ENCODE results near the gene ENPP3. TPM values are rescaled to one million over a fixed set of nuclear protein-coding genes. Genes with fewer than 3 reads are reported as not detected.
A peak's percentile ranks its signal among the peaks of the same experiment; 100 is the strongest.
"Not testable (repeated sequence)": the region's sequence is repeated elsewhere in the genome, so short reads cannot be mapped to it uniquely, and the experiment has no call there.

ENPP3 gene
- total RNA-seq, 1 experiment from 2014 or later = 0.45 TPM

DNA sequence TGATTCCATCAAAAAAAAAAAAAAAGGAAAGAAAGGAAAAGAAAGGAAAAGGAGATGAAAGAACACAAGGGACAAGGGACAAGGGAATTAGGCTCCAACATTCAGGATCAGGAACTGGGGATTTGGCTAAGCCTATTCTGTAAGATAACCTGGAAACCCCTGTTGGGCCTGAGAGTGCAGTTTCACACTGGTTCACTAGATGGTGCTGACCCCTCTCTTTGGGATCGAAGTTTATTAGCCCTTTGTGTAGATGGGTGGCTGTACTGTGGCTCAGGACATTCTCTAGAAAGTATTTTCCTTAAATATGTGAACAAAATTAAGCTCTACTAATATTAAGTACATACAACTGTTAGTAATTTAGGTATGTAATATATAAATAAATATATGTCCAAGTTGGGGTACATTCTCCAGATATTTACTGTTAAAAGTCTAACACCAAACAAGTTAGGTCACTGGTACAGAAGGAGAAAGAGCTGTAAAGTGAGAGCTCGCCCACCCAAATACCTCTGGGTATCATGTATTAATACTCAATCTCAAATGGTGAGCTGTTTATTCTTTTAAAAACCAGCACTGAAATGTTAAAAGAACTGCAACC, 57.8 kb downstream of the ENPP3 start:
- POLR2A ChIA-PET (ENCODE audit: low non-redundant PET) = no interaction called here
- intact Hi-C loops (cut with micrococcal nuclease; ENCODE audit: unreplicated experiment) = loop anchor here (1.0 kb wide), 1 partner anchor 215 kb away; no protein-coding TSS in a partner anchor
- peak; percentile 84 for DNase-seq (ENCODE audit: low spot score)

DNA sequence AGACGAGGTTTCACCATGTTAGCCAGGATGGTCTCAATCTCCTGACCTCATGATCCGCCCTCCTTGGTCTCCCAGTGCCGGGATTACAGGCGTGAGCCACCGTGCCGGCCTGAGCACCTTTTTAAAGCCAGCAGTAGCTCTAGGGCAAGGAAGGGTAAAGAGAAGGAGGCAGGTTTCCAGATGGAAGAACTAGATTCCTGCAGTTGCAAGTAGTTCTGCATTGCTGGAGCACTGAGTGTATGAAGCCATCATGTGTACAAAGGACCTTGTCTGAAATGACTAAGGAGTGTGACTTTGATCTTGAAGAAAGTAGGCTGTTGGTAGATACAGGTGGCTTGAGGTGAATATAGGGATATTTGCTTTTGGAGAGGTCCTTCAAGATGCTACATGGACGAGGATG, 59.9 kb downstream of the ENPP3 start:
- CTCF ChIA-PET = no interaction called here
- intact Hi-C loops (cut with micrococcal nuclease; ENCODE audit: unreplicated experiment) = no loop called here
- POLR2A ChIA-PET (ENCODE audit: low non-redundant PET) = no interaction called here
- H3K9me3 ChIP-seq (ENCODE audit: low read depth, low read length, poor library complexity, severe bottlenecking) = no peaks in the 10 kb centered on the region
- no peaks in the 10 kb centered on the region for H3K27me3 ChIP-seq (replicated peaks; ENCODE audit: insufficient read depth, low read depth, low read length, poor library complexity)
- no peak for DNase-seq (ENCODE audit: low spot score)
- H3K4me1 ChIP-seq (ENCODE audit: insufficient read depth, low read length, poor library complexity, severe bottlenecking) = no peaks in the 10 kb centered on the region
- no peaks in the 10 kb centered on the region for H3K36me3 ChIP-seq (ENCODE audit: insufficient read depth, low read length, poor library complexity, severe bottlenecking)
- no peak overlapping the region for H3K27ac ChIP-seq (ENCODE audit: low read depth, low read length, poor library complexity, severe bottlenecking)
- TF ChIP-seq, protein P1, sequence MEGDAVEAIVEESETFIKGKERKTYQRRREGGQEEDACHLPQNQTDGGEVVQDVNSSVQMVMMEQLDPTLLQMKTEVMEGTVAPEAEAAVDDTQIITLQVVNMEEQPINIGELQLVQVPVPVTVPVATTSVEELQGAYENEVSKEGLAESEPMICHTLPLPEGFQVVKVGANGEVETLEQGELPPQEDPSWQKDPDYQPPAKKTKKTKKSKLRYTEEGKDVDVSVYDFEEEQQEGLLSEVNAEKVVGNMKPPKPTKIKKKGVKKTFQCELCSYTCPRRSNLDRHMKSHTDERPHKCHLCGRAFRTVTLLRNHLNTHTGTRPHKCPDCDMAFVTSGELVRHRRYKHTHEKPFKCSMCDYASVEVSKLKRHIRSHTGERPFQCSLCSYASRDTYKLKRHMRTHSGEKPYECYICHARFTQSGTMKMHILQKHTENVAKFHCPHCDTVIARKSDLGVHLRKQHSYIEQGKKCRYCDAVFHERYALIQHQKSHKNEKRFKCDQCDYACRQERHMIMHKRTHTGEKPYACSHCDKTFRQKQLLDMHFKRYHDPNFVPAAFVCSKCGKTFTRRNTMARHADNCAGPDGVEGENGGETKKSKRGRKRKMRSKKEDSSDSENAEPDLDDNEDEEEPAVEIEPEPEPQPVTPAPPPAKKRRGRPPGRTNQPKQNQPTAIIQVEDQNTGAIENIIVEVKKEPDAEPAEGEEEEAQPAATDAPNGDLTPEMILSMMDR (conservative IDR thresholded peaks at IDR 0.05; ENCODE audit: low read depth, low read length) = no peak
- no peak for TF ChIP-seq EZH2 (IDR thresholded peaks at IDR 0.05; ENCODE audit: borderline replicate concordance, low read depth, low read length, poor library complexity, severe bottlenecking)
- H3K4me3 ChIP-seq (ENCODE audit: low read depth, low read length, poor library complexity, severe bottlenecking) = no peak overlapping the region
- no TSS peak for BruUV-seq (replicated peaks)

More for the DNA sequence above, 57.8 kb downstream of the ENPP3 start:
- CTCF ChIA-PET = interaction anchor here (0.7 to 1.2 kb wide), 4 partner anchors 175 to 528 kb away, joined by 3 to 16 read pairs (median 6); no protein-coding TSS in a partner anchor
- Histone ChIP-seq H3K9me3 (ENCODE audit: low read depth, low read length, poor library complexity, severe bottlenecking) (no peaks in the 10 kb centered on the region), H3K36me3 (ENCODE audit: insufficient read depth, low read length, poor library complexity, severe bottlenecking) (no peaks in the 10 kb centered on the region), H3K4me1 (ENCODE audit: insufficient read depth, low read length, poor library complexity, severe bottlenecking) (no peaks in the 10 kb centered on the region), H3K27ac (ENCODE audit: low read depth, low read length, poor library complexity, severe bottlenecking) (no peak overlapping the region), H3K4me3 (ENCODE audit: low read depth, low read length, poor library complexity, severe bottlenecking) (no peak overlapping the region), H3K27me3 (replicated peaks; ENCODE audit: insufficient read depth, low read depth, low read length, poor library complexity) (no peaks in the 10 kb centered on the region)
- TF ChIP-seq EZH2 (IDR thresholded peaks at IDR 0.05; ENCODE audit: borderline replicate concordance, low read depth, low read length, poor library complexity, severe bottlenecking) = no peak
- TF ChIP-seq, protein P1 (conservative IDR thresholded peaks at IDR 0.05; ENCODE audit: low read depth, low read length) = peak; percentile 82
- BruUV-seq (replicated peaks) = no TSS peak

DNA sequence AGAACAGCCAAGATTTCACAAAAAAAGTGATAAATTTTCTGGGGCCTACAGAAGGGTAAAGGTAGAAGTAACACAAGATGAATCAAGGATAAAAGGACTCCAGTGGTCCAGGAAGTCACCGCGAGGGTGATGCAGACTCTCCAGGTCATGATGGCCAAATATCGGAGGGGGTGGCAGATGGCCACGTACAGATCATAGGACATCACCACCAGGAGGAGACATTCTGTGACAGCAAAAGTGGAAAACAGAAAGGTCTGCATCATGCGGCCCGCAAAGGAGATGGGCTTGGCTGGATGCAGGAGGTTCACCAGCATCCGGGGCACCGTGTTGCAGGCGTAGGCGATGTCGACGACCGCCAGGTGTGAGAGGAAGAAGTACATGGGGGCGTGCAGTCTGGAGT, 63.7 kb downstream of the ENPP3 start:
- H3K4me1 ChIP-seq (ENCODE audit: insufficient read depth, low read length, poor library complexity, severe bottlenecking); H3K27me3 ChIP-seq (replicated peaks; ENCODE audit: insufficient read depth, low read depth, low read length, poor library complexity); H3K36me3 ChIP-seq (ENCODE audit: insufficient read depth, low read length, poor library complexity, severe bottlenecking); POLR2A ChIA-PET (ENCODE audit: low non-redundant PET); H3K27ac ChIP-seq (ENCODE audit: low read depth, low read length, poor library complexity, severe bottlenecking); H3K4me3 ChIP-seq (ENCODE audit: low read depth, low read length, poor library complexity, severe bottlenecking); CTCF ChIA-PET; DNase-seq (ENCODE audit: low spot score); BruUV-seq (replicated peaks); H3K9me3 ChIP-seq (ENCODE audit: low read depth, low read length, poor library complexity, severe bottlenecking); intact Hi-C loops (cut with micrococcal nuclease; ENCODE audit: unreplicated experiment): not testable (repeated sequence)

DNA sequence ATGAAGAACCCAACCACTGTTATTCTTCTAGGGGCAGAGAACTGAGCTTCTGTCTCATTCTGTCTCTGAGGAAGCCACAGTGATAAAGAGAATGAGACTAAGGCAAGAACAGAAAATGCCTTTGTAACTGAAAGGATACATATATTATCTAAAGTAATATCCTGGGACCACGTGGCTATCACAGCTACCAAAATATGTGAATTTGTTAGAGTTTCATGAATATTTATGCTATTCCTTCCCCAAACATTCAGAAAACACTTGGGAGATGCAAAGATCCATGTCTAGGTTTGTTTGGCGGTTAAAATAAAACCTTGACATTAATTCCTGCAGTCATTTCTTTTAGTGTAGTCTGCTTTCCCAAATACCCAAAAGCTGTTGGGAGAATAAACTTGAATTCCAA, 66.8 kb downstream of the ENPP3 start:
- POLR2A ChIA-PET (ENCODE audit: low non-redundant PET); H3K27me3 ChIP-seq (replicated peaks; ENCODE audit: insufficient read depth, low read depth, low read length, poor library complexity); H3K27ac ChIP-seq (ENCODE audit: low read depth, low read length, poor library complexity, severe bottlenecking); H3K9me3 ChIP-seq (ENCODE audit: low read depth, low read length, poor library complexity, severe bottlenecking); BruUV-seq (replicated peaks); H3K4me3 ChIP-seq (ENCODE audit: low read depth, low read length, poor library complexity, severe bottlenecking); H3K36me3 ChIP-seq (ENCODE audit: insufficient read depth, low read length, poor library complexity, severe bottlenecking); DNase-seq (ENCODE audit: low spot score); H3K4me1 ChIP-seq (ENCODE audit: insufficient read depth, low read length, poor library complexity, severe bottlenecking); intact Hi-C loops (cut with micrococcal nuclease; ENCODE audit: unreplicated experiment); CTCF ChIA-PET: not testable (repeated sequence)

DNA sequence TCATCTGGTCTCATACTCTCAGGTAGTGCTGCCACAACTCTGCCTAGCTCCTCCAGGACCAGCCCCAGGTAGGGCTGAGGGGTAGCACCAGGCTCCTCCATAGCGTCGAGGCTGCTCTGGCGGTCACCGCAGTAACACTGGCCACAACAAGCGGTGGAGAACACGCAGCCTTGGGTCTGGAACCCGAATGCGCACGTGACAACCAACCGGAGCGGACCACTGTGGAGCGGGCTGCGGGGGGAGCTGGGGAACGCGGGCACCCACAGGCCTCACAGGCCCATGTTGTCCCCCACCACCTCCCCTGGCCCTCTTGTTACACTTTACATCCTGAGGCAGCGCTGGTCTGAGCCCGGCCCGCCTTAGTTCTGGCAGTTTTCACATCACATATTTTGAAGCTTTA, 73.8 kb downstream of the ENPP3 start, which contains the start of gene CTAGE9:
Gene CTAGE9, minus strand, starts transcription at position 101 of the 400 bp plus-strand sequence. Its CDS starts 0 bp downstream, at position 101.
- intact Hi-C loops (cut with micrococcal nuclease; ENCODE audit: unreplicated experiment); DNase-seq (ENCODE audit: low spot score); POLR2A ChIA-PET (ENCODE audit: low non-redundant PET); BruUV-seq (replicated peaks); H3K36me3 ChIP-seq (ENCODE audit: insufficient read depth, low read length, poor library complexity, severe bottlenecking); H3K27me3 ChIP-seq (replicated peaks; ENCODE audit: insufficient read depth, low read depth, low read length, poor library complexity); H3K4me3 ChIP-seq (ENCODE audit: low read depth, low read length, poor library complexity, severe bottlenecking); H3K4me1 ChIP-seq (ENCODE audit: insufficient read depth, low read length, poor library complexity, severe bottlenecking); H3K27ac ChIP-seq (ENCODE audit: low read depth, low read length, poor library complexity, severe bottlenecking); H3K9me3 ChIP-seq (ENCODE audit: low read depth, low read length, poor library complexity, severe bottlenecking); CTCF ChIA-PET: not testable (repeated sequence)

DNA sequence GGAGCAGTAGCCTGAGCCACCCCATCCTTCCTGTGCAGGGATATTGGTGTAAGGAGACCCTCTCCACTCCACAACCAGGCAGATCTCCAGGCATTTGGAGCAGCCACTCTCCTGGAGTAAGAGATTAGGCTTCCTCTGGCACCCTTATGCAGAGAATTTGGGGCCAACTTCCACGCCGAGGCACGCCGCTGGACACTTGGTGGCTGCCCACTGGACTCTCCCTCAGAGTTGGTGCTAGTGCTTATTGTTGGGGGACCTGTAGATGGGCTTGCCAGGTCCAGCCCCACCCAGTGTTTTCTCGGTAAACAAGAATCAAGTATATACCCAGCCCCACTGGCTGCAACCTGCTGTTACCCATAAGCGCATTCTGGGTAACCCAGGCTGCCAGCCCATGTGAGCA, 78.5 kb downstream of the ENPP3 start:
- H3K9me3 ChIP-seq (ENCODE audit: low read depth, low read length, poor library complexity, severe bottlenecking); H3K4me3 ChIP-seq (ENCODE audit: low read depth, low read length, poor library complexity, severe bottlenecking); H3K27me3 ChIP-seq (replicated peaks; ENCODE audit: insufficient read depth, low read depth, low read length, poor library complexity); CTCF ChIA-PET; intact Hi-C loops (cut with micrococcal nuclease; ENCODE audit: unreplicated experiment); H3K27ac ChIP-seq (ENCODE audit: low read depth, low read length, poor library complexity, severe bottlenecking); POLR2A ChIA-PET (ENCODE audit: low non-redundant PET); DNase-seq (ENCODE audit: low spot score); BruUV-seq (replicated peaks); H3K36me3 ChIP-seq (ENCODE audit: insufficient read depth, low read length, poor library complexity, severe bottlenecking); H3K4me1 ChIP-seq (ENCODE audit: insufficient read depth, low read length, poor library complexity, severe bottlenecking): not testable (repeated sequence)

All from A673 (cell line).